Stimulated activated CD8-positive, alpha-beta memory T cell treated with anti-CD3 and anti-CD28 coated beads, Interleukin-4, amount 100 ng/mL, for 4 hours (primary cell): ENCODE data around the gene GPHN.

Experiments used
- DNase-seq, 2 donors: peaks; one replicate each; pipeline ENCODE4 v3.0.0-alpha.2; 2020; ENCODE audit warnings: low read depth in 2 of 2, low spot score in 1 of 2

GPHN gene

DNA sequence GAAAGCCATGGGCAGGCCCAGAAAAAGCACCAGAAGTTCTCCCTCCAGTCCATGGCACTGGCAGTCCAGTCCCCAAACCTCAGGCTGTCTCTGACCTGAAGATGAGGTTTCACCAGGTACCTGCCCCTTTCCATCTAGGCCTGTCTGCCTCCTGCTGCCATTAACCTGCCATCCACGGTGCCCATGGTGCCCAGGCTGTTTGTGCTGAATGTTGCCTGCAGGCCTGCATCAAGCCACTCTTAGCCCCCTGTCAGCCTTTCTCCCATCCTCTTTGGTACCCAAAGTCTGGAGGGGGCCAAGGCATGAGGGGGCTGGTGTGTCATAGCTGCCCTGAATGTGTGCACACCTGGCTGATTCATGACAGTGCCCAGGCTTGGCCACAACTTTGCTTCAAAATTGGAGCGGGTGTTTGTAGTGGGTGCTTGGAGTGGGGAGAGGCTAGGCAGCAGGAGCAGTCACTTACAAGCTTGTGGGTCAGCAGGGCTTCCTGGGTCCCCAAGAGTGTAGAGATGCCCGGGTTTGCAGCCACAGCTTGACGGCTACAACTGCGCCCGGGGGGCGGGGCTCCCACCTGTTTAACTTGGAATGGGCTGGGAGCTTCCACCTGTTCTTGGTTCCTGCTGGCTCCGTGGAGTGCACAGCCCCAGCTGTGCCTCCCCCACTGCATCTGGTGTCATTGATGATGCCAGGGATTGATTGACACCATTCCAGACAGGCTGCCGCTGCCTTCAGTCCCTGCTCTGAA is 88.5 kb downstream of the GPHN start:
- no peak for DNase-seq

- no peak for DNase-seq
These were observed 92.5 kb downstream of the GPHN start for GRCh38 chr14:66600416-66600815.

DNA sequence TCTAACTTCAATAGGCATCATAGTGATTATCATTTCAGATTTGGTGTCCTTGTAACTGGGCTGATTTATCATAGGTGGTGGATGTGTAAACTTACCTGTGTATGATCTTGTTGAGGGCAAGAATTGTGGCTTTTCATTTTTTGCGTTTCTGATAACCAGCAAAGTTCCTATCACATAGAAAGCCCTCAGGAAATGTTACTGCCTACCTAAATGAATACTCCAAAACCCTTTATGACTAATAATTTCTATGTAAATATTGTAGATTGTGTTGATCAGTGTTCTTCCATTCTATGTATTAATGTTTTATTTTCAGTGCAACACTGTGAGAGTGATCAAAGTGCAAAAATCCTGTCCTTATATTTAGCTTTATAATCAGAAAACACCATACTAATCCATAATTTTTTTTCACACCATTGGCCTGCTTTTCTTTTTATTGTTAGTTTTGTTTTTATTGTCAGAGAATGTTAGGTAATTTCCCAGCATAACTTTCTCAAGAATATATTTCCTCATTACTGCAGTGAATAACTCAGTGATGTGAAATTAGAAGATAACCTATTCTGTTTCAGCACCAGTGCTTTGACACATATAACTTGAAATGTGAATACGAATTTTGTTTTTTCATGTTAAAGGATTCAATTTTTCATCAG is 94.1 kb downstream of the GPHN start:
- DNase-seq = no peak

- DNase-seq = no peak
These were observed 96.0 kb downstream of the GPHN start for GRCh38 chr14:66603945-66604344.

- no peak for DNase-seq
These were observed 98.9 kb downstream of the GPHN start for GRCh38 chr14:66606826-66607225.

- no peak for DNase-seq
These were observed 102.2 kb downstream of the GPHN start for GRCh38 chr14:66610154-66610563.

GRCh38 chr14:66613344-66613743 is 105.4 kb downstream of the GPHN start:
- no peak for DNase-seq

DNA sequence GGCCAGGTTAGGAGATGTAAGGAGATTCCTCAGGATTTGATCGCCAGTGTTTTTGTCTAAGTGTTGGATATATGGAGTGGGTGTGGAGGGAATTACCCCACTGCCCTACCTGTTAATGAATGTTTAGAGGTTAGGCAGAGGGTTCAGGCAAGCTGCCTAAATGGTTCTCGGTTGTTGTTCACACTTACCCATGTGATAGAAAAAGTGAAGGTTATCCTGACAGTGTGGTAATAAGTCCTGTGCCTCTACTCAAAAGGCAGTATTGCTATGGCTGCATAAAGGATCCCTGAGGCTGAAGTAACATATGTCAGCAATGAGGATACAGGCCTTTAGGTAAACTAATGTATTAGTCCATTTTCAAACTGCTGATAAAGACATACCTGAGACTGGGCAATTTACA is 112.0 kb downstream of the GPHN start:
- DNase-seq = no peak

- no peak for DNase-seq
These were observed 115.9 kb downstream of the GPHN start for GRCh38 chr14:66623838-66624237.

DNA sequence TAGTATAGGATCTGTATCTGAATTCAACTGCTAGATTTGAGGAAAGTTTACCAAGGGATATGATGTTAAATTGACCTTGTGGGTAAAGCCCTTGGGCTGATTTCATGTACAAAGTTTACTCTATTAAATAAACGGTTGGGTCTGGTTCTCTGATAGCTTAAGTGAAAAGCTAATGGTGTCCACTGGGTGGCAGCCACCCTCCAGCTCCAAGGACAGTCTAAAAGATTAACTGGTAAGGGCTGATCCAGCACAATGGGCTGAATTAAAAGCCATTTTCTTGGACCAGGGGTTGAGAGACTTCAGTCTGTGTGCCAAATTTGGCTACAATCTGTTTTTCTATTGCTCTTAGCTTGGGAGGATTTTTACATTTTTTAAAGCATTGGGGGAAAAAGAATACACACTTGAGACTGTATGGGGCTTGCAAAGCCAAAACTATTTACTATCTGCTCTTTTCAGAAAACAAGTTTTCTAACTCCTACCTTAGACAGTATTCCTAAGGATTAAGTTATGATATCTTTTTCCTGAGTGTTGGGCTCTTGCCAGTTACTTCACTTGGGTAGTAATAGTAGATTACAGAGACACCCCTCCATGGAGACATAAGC is 116.5 kb downstream of the GPHN start:
- DNase-seq = no peak

DNA sequence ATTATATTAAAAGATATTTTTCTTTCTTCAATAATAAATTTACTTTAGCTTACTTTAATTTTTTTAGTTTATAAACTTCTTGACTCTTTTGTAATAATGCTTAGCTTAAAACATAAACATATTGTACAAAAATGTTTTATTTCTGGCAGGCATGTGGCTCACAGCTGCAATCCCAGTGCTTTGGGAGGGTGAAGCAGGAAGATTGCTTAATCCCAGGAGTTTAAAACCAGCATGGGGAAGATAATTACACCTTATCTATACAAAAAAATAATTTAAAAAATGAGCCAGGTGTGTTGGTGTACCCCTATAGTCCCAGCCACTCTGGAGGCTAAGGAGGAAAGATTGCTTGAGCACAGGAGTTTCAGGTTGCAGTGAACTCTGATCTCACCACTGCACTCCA is 120.7 kb downstream of the GPHN start:
- no peak for DNase-seq

- DNase-seq = no peak
These were observed 121.6 kb downstream of the GPHN start for GRCh38 chr14:66629499-66629898.

DNA sequence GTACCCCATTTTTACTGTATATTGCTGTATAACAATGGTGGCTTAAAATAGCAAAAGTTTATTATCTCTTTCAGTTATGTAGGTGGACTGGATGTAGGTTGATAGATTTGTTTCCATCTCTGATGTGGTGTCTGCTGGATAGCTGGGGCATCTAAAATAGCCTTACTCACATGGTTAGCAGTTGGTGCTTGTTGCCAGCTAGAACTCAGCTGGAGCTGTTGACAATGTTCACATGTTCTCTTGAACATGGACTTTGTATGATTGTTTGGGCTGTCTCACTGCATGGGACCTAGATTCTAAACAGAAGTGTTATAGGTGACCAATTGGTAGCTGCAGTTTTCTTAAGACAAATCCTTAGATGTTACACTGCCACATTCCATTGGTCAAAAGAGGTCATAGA is 126.9 kb downstream of the GPHN start:
- DNase-seq = no peak

DNA sequence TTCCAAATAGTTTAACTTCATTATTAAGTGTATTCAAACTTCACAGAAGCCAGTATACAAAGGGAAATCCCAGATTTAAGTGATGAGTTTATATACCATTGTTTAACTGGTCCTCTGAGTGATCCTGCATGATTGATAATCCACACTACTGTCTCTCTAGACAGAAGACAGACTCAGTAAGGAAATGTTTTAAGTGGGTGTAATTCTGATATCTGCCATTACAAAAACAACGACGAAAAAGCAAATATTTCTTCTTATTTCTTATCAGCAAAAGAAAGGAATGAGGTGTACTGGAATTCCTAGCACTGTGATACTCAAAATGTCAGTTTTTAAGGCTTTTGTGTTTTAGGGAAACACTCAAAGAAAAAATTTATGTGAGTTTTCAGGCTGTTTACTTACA is 127.5 kb downstream of the GPHN start:
- no peak for DNase-seq

DNA sequence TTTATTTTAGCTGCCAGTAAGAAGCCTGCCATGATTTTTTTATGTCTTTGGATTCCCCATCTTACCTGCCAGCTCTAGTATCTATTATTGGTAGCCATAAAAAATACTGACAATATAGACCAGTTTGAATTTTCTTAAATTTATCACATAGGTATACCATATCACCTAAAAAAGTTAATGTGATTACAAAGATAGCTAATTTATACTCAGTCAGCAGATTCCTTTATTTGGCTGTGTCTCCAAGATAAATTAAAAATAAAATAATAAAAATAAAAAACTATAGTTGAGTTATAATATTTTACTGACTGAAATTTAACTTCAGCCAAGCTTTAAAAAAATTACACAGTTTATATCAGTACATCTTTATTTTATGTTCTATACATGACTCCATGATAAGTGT is 128.3 kb downstream of the GPHN start:
- no peak for DNase-seq

DNA sequence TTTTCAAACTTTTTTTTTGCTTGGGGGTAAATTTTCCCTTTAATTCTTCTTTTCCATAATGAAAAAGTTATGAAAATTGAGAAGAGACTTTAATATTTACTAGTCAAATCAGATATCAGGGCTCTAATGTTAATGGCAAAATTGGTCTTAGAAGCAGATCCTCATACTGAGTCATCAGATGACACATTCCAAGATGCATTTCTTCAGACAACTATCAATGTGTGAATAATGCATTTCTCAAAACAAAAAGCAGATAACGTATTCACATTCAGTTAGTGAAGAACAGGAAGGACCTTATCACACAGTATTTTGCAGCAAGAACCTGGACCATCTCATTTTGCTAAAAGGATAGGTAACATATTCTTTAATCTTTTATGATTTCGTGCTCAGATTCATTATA is 130.7 kb downstream of the GPHN start:
- DNase-seq = no peak

DNA sequence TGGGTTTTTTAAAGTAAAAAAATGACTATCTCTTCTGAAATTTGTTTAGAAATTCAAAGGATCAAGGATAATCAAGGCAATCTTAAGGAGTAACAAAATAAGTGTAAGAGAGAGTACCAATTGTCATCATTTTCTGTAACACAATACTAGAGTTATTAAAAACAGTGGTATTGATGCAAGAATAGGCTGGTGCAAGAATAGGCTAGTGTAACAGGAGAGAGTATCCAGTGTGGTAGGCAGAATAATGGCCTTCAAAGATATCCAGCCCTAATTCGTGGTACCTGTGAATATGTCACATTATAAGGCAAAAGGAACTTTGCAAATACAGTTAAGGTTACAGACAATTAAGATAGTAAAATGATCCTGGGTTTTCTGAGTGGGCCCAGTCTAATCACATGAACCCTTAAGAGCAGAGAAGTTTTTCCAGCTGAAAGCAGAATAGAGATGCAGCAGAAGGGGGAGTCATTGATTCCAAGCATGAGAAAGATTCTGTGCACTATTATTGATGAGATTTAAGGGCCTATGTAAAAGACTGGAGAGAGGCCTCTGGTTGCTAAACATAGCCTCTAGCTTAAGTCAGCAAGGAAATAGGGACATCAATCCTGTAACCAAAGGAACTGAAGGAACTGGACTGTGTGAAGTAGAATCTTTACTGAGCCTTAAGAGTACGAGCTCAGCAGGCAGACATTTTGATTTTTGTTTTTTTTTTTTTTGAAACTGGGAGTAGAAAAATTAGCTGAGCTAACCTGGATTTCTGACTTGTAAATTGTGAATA is 134.1 kb downstream of the GPHN start:
- DNase-seq = no peak

GRCh38 chr14:66643344-66643743 is 135.4 kb downstream of the GPHN start:
- no peak for DNase-seq

GRCh38 chr14:66645716-66646115 is 137.8 kb downstream of the GPHN start:
- no peak for DNase-seq

- no peak for DNase-seq
These were observed 141.6 kb downstream of the GPHN start for GRCh38 chr14:66649498-66649897.

DNA sequence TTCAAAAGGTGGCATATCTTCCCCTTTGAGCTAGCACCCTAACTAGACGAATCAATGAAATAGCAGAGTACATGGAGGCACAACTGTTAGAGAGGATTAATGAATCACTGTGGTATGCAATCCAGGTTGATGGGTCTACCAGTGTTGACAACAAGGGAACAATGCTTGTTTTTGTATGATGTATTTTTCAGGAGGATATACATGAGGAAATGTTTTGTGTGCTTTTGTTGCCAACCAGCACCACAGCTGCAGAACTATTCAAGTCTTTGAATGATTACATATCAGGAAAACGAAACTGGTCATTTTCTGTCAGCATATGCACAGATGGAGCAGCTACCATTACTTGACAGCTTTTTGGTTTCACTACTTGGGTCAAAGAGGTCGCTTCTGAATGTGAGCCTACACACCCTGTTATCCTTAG is 142.6 kb downstream of the GPHN start:
- DNase-seq = no peak
